ENCODE data around the gene SLC39A1.

The SLC39A1 gene

DNA sequence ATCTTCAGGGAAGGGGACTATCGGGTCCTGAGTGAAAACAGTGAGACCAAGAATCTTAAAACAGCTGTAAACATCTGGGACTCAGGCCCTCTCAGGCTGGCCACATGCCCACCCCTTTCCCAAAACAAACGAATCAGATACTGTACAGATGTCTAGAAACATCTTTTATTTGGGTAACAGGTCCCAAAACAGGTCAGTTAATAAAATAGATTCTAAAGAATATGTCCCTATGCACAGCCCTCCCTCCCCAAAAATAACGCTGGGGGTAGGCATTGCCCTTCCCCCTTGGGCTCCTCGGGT, 4.4 kb downstream of the SLC39A1 start:
- no peak for DNase-seq (ENCODE audit: low read depth)
- peak overlapping the region; percentile 97 for H3K4me3 ChIP-seq (ENCODE audit: control insufficient read depth, low read depth, low read length)
- TF ChIP-seq, protein P1, sequence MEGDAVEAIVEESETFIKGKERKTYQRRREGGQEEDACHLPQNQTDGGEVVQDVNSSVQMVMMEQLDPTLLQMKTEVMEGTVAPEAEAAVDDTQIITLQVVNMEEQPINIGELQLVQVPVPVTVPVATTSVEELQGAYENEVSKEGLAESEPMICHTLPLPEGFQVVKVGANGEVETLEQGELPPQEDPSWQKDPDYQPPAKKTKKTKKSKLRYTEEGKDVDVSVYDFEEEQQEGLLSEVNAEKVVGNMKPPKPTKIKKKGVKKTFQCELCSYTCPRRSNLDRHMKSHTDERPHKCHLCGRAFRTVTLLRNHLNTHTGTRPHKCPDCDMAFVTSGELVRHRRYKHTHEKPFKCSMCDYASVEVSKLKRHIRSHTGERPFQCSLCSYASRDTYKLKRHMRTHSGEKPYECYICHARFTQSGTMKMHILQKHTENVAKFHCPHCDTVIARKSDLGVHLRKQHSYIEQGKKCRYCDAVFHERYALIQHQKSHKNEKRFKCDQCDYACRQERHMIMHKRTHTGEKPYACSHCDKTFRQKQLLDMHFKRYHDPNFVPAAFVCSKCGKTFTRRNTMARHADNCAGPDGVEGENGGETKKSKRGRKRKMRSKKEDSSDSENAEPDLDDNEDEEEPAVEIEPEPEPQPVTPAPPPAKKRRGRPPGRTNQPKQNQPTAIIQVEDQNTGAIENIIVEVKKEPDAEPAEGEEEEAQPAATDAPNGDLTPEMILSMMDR (IDR thresholded peaks at IDR 0.05; ENCODE audit: control insufficient read depth, insufficient read depth, low read depth, low read length, missing control alignments): no peak

DNA sequence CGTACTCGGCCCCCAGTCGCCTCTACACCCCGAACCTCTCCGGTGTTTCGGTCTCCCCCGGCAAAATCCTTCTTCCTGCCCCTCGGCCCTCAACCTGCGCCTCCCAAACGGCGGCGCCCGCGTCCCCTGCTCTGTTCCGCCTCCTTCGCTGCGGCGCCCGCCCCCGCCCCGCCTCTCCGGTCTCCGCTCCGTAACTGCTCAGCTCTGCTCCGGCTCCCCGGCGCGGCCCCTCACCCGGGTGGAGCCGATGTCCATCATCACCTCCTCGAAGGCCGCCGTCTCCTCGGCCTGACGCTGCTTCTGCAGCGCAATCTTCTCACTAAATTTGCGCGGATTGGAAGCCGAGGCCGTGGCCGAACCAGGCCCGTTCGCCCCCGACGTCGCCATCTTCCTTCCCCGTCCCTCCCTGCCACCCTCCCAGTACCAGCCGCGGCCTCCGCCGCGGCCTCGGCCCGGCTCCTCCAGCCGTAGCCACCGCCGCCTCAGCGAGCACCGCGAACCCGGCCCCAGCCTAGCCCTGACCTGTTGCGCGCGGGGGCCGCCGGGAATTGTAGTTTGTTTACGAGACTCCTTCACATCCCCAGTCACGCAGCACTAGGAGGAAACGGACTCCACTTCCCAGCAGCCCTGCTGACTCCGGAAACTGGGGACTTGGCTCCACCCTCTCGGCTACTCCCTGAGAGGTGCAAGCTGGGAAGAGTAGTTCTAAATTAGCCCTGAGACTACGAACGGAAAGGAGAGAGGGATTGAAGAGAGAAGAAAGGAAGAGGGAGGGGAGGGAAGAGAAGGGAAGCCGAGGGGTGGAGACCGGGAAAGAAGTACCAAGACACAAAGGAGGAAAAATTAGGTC, 5.0 kb downstream of the SLC39A1 start, which contains the start of gene CRTC2:
CRTC2 (minus strand) TSS at position 502 of the 850 bp plus-strand sequence; CDS start at position 387, 115 bp downstream.
- TF ChIP-seq, protein P1 (IDR thresholded peaks at IDR 0.05; ENCODE audit: control insufficient read depth, insufficient read depth, low read depth, low read length, missing control alignments): no peak
- DNase-seq (ENCODE audit: low read depth): peak; percentile 93
- peak within 1 kb of the TSS; percentile 97 for H3K4me3 ChIP-seq (ENCODE audit: control insufficient read depth, low read depth, low read length)

DNA sequence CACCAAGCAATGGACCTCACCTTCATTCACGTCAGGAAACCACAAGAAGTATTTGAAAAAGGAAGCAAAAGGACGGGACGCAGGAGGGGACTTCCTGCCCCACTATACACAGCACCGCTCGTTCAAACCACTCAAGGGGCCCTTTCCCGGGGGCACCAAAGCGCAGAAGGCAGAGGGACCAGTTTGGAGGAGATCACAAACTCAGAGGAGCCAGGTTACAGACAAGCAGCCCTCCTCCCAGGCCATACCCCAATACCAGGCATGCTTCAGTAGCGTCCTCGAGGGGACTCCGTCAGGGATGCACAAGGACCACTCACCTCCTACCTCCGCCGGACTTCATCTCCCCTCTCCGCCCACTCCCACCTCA, 5.6 kb downstream of the SLC39A1 start:
- DNase-seq (ENCODE audit: low read depth): no peak
- TF ChIP-seq, protein P1 (IDR thresholded peaks at IDR 0.05; ENCODE audit: control insufficient read depth, insufficient read depth, low read depth, low read length, missing control alignments): no peak
- H3K4me3 ChIP-seq (ENCODE audit: control insufficient read depth, low read depth, low read length): peak overlapping the region; percentile 97

DNA sequence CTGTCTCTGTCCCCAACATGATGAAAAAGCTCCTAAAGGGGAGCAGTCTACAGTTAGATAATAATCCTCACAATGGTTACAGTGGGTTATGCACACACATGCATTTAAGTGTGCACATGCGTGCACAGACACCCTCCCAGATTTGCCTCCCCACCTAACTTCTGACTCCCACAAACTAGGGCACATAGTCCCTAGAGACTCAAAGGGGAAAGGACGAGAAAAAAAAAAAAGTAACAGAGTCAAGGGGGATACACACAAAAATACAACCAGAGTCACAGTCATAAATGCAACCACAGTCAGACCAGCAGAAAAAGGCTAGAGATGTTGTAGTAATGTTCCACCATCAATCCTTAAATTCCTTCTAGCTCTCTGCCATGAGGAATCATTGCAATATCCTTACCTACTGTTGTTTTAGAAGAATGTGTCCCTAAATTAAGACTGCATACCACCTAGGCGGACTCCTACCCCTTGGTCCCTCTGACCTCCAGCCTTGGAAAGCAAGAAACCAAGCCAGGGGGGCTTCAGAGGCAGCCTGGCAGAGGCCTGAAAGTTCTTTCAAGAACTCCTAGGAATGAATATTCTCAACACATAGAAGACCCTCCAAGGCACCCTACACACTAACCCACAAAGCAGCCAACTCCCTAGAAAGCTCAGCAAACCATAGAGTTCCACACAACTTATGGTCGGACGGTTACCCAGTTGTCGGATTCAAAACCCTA, 6.2 kb downstream of the SLC39A1 start:
- TF ChIP-seq, protein P1 (IDR thresholded peaks at IDR 0.05; ENCODE audit: control insufficient read depth, insufficient read depth, low read depth, low read length, missing control alignments): no peak
- no peak for DNase-seq (ENCODE audit: low read depth)
- peak overlapping the region; percentile 97 for H3K4me3 ChIP-seq (ENCODE audit: control insufficient read depth, low read depth, low read length)

DNA sequence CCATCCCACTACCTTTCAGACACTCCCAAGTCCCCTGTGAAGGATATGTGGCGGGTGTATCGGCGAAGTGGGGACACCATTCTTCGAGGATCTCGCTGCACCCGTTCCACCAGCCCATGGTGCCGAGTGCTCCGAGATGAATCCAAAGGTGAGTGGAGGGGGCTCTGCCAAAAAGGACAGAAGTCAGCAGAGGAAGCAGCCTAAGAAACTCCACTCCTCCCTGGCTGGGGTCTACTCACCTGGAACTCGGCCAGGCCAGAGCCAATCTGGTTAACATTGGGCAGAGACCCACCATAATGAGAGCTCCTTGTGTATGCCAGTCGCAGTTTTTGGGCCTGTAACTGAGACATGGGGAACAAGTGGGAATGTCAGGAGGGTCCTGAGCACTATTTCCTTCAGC, 8.5 kb downstream of the SLC39A1 start:
- no peak for DNase-seq (ENCODE audit: low read depth)
- H3K4me3 ChIP-seq (ENCODE audit: control insufficient read depth, low read depth, low read length): no peak overlapping the region
- TF ChIP-seq, protein P1 (IDR thresholded peaks at IDR 0.05; ENCODE audit: control insufficient read depth, insufficient read depth, low read depth, low read length, missing control alignments): no peak

DNA sequence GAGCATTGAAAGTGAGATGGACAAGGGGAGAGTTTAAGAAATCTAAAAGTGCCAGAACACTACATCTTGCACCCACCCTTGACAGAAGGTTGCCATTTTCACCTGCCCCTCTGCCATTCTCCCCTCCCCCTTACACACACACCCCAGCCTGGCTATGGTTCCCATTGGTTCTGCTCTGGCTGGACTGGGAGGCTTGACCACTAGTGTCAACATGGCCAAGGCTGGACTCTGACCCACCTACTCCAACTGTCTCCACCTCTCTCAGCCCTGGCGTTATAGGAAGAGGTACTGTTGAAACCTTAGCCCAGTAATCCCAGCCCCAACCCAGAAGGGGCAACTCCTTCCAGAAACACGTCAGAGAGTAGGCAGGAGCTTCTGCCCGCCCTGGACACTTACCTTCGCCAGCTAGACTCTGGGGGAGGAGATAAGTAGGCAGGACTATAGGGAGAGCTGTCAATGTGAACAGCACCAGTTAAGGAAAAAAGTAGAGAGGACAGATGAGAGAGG, 9.4 kb downstream of the SLC39A1 start:
- no peak for DNase-seq (ENCODE audit: low read depth)
- H3K4me3 ChIP-seq (ENCODE audit: control insufficient read depth, low read depth, low read length): no peak overlapping the region
- TF ChIP-seq, protein P1 (IDR thresholded peaks at IDR 0.05; ENCODE audit: control insufficient read depth, insufficient read depth, low read depth, low read length, missing control alignments): no peak

All from AG09309 (cell line).